ENCODE measurements around the gene TMEM273. TPM values are rescaled to one million over a fixed set of nuclear protein-coding genes. Genes with fewer than 3 reads are reported as not detected.

Gene TMEM273
- total and polyA plus RNA-seq, 10 of the 15 experiments (the other 5 are each of a cell fraction or from before 2014, with no cell fraction given): 10.3 to 46.3 (median 26.4) TPM

- Histone ChIP-seq H3K27ac (ENCODE audit: control insufficient read depth, insufficient read depth) (no peak overlapping the region), H3K27me3 (replicated peaks in 1 of 2; ENCODE audit: control insufficient read depth in 2 of 2, insufficient read depth in 2 of 2, low read length in 1 of 2) (no peaks in the 10 kb centered on the region), H3K4me2 (ENCODE audit: control insufficient read depth, insufficient read depth) (no peak overlapping the region), H3K79me2 (ENCODE audit: control insufficient read depth, insufficient read depth, low read length) (no peaks in the 10 kb centered on the region), H4K20me1 (ENCODE audit: control insufficient read depth, insufficient read depth) (no peaks in the 10 kb centered on the region), H3K36me3 (ENCODE audit: control insufficient read depth in 2 of 2, insufficient read depth in 2 of 2, low read length in 1 of 2) (no peaks in the 10 kb centered on the region), H3K4me3 (no peak overlapping the region), H3K9ac (ENCODE audit: control insufficient read depth, insufficient read depth, low read length) (no peak overlapping the region), H3K9me3 (replicated peaks; ENCODE audit: control insufficient read depth, insufficient read depth, low read length) (no peaks in the 10 kb centered on the region), H2AFZ (ENCODE audit: control insufficient read depth, low read depth, low read length) (no peak overlapping the region), H3K4me1 (ENCODE audit: control insufficient read depth, insufficient read depth, low read length) (no peaks in the 10 kb centered on the region)
- no peak for FAIRE-seq
- ChIA-PET CTCF (no interaction called here), SMC1A (ENCODE audit: uncharacterized antibody, unreplicated experiment) (interaction anchor here (1.2 kb wide), 1 partner anchor 9 kb away, joined by 3 read pairs; no protein-coding TSS in a partner anchor), POLR2A (no interaction called here), RAD21 (ENCODE audit: unreplicated experiment) (no interaction called here)
- intact Hi-C loops (cut with micrococcal nuclease; ENCODE audit: unreplicated experiment) (no loop called here), in situ Hi-C loops (cut with MboI) (no loop called here)
- 84% methylated on average over 6 of the region's 6 CpGs for WGBS (ENCODE audit: insufficient coverage, insufficient replicate concordance, low lambda C conversion rate, missing lambda C conversion rate)
- no peak for ATAC-seq
- no peak for DNase-seq (ENCODE audit: low read depth, low spot score)
- TSS peak; percentile 37 for BruUV-seq (replicated peaks)
- TF ChIP-seq STAT1 (conservative IDR thresholded peaks at IDR 0.05) (no peak), IRF4 (IDR thresholded peaks at IDR 0.05; ENCODE audit: low read depth, low read length) (no peak), NBN (IDR thresholded peaks at IDR 0.05) (no peak), CHD1 (IDR thresholded peaks at IDR 0.05; ENCODE audit: low read depth, low read length) (no peak), GABPA (IDR thresholded peaks at IDR 0.05; ENCODE audit: low read depth) (no peak), IKZF2 (IDR thresholded peaks at IDR 0.05) (no peak), ZSCAN29 (IDR thresholded peaks at IDR 0.05) (no peak), RB1 (IDR thresholded peaks at IDR 0.05; ENCODE audit: borderline replicate concordance) (no peak)
Measured at GRCh38 chr10:49154641-49155040, 33.5 kb downstream of the TMEM273 start.

- Histone ChIP-seq H3K9ac (ENCODE audit: control insufficient read depth, insufficient read depth, low read length) (no peak overlapping the region), H3K4me2 (ENCODE audit: control insufficient read depth, insufficient read depth) (no peak overlapping the region), H3K9me3 (replicated peaks; ENCODE audit: control insufficient read depth, insufficient read depth, low read length) (no peaks in the 10 kb centered on the region), H3K27ac (ENCODE audit: control insufficient read depth, insufficient read depth) (no peak overlapping the region), H3K79me2 (ENCODE audit: control insufficient read depth, insufficient read depth, low read length) (no peaks in the 10 kb centered on the region), H2AFZ (ENCODE audit: control insufficient read depth, low read depth, low read length) (no peak overlapping the region), H3K36me3 (ENCODE audit: control insufficient read depth in 2 of 2, insufficient read depth in 2 of 2, low read length in 1 of 2) (no peaks in the 10 kb centered on the region), H4K20me1 (ENCODE audit: control insufficient read depth, insufficient read depth) (no peaks in the 10 kb centered on the region), H3K4me1 (ENCODE audit: control insufficient read depth, insufficient read depth, low read length) (no peaks in the 10 kb centered on the region), H3K4me3 (no peak overlapping the region), H3K27me3 (replicated peaks in 1 of 2; ENCODE audit: control insufficient read depth in 2 of 2, insufficient read depth in 2 of 2, low read length in 1 of 2) (no peaks in the 10 kb centered on the region)
- intact Hi-C loops (cut with micrococcal nuclease; ENCODE audit: unreplicated experiment) (no loop called here), in situ Hi-C loops (cut with MboI) (no loop called here)
- POLR2A ChIA-PET: no interaction called here
- RAD21 ChIA-PET (ENCODE audit: unreplicated experiment): interaction anchor here (1.9 kb wide), 1 partner anchor 101 kb away, joined by 5 read pairs; no protein-coding TSS in a partner anchor
- no peak for ATAC-seq
- SMC1A ChIA-PET (ENCODE audit: uncharacterized antibody, unreplicated experiment): interaction anchor here (1.2 kb wide), 1 partner anchor 8 kb away, joined by 3 read pairs; no protein-coding TSS in a partner anchor
- BruUV-seq (replicated peaks): no TSS peak
- no peak for DNase-seq (ENCODE audit: low read depth, low spot score)
- FAIRE-seq: no peak
- CTCF ChIA-PET: no interaction called here
- TF ChIP-seq IRF4 (IDR thresholded peaks at IDR 0.05; ENCODE audit: low read depth, low read length) (no peak), MEF2B (IDR thresholded peaks at IDR 0.05; ENCODE audit: partially characterized antibody, poor library complexity, severe bottlenecking) (no peak)
- 88% methylated on average over 1 of the region's 1 CpG for WGBS (ENCODE audit: insufficient coverage, insufficient replicate concordance, low lambda C conversion rate, missing lambda C conversion rate)
Measured at GRCh38 chr10:49153971-49154370, 34.2 kb downstream of the TMEM273 start.

Data from GM12878 (cell line).